ENCODE results near the gene PPA1. TPM values are rescaled to one million over a fixed set of nuclear protein-coding genes. Genes with fewer than 3 reads are reported as not detected.

The PPA1 gene
- total and polyA plus RNA-seq, 8 donors = 18.1 to 217 (median 125) TPM

DNA sequence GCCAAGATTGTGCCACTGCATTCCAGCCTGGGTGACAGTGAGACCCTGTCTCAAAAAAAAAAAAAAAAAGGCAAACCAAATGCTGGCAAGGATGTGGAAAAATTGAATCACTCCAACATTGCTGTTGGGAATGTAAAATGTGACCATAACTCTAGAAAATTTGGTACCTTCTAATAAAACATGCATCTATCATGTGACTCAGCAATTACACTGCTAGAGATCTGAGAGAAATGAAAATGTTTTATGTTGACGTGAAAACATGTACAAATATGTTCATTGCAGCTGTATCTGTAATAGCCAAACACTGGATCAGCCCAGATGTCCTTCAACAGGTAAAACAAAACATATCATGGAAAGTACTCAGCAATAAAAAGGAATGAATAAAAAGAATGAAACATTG, 32.1 kb downstream of the PPA1 start:
- H3K4me1 ChIP-seq = no peaks in the 10 kb centered on the region
- peaks cover 0 to 6% (median 1%) of the 10 kb centered on the region in 4 donors for H3K9me3 ChIP-seq
- no peak for TF ChIP-seq POLR2AphosphoS5 (IDR thresholded peaks at IDR 0.05)
- no peak for TF ChIP-seq EP300 (IDR thresholded peaks at IDR 0.05)
- no peak for TF ChIP-seq POLR2A (IDR thresholded peaks at IDR 0.05)
- TF ChIP-seq, protein P1, sequence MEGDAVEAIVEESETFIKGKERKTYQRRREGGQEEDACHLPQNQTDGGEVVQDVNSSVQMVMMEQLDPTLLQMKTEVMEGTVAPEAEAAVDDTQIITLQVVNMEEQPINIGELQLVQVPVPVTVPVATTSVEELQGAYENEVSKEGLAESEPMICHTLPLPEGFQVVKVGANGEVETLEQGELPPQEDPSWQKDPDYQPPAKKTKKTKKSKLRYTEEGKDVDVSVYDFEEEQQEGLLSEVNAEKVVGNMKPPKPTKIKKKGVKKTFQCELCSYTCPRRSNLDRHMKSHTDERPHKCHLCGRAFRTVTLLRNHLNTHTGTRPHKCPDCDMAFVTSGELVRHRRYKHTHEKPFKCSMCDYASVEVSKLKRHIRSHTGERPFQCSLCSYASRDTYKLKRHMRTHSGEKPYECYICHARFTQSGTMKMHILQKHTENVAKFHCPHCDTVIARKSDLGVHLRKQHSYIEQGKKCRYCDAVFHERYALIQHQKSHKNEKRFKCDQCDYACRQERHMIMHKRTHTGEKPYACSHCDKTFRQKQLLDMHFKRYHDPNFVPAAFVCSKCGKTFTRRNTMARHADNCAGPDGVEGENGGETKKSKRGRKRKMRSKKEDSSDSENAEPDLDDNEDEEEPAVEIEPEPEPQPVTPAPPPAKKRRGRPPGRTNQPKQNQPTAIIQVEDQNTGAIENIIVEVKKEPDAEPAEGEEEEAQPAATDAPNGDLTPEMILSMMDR (IDR thresholded peaks at IDR 0.05) = no peak
- H3K36me3 ChIP-seq = peaks cover 18 to 89% (median 84%) of the 10 kb centered on the region in 4 donors
- no peak for DNase-seq
- intact Hi-C loops (cut with DNase I; ENCODE audit: low total_unique reads) = no loop called here
- 88 to 97% (median 91%) methylated on average over 1 of the region's 1 CpG for WGBS, 5 donors
- no peak overlapping the region for H3K4me3 ChIP-seq
- no peaks in the 10 kb centered on the region for H3K27me3 ChIP-seq
- H3K27ac ChIP-seq = no peak overlapping the region

DNA sequence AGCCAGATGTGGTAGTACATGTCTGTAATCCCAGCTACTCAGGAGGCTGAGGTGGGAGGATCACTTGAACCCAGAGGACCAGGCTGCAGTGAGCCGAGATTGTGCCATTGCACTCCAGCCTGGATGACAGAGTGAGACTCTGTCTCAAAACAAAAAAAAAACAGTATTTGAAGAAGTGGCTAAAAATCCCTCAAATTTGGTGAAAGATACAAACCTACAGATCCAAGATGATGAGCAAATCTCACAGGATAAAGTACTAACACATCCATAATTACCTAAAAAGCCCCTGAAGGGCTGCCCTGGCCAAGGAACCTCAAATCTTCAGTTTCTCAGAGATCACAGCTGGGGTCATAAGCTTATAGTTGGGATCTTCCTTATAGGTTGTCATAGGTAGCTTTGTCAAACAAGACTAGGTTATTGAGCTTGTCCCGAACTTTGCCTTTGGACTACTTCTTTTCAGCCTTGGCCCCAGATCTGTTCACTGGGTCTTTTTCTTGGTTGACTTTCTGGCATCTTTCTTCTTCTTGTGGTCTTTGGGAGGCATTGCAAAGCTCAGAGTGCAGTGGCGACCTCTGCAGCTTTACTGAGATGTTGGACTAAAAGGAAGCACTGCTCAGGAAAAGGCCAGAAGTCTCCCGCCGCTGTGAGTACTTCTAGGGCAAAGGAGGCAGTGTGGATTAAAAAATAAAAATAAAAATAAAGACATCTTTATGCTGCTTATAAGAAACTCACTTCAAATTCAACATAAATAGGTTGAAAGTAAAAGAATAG, 34.3 kb downstream of the PPA1 start:
- no peak for DNase-seq
- WGBS, 5 donors = 94 to 97% (median 97%) methylated on average over 5 of the region's 5 CpGs
- peaks cover 13 to 71% (median 62%) of the 10 kb centered on the region in 4 donors for H3K36me3 ChIP-seq
- no peak overlapping the region for H3K27ac ChIP-seq
- peaks cover 0 to 6% (median 1%) of the 10 kb centered on the region in 4 donors for H3K9me3 ChIP-seq
- TF ChIP-seq EP300 (IDR thresholded peaks at IDR 0.05) (no peak), POLR2AphosphoS5 (IDR thresholded peaks at IDR 0.05) (no peak)
- H3K4me3 ChIP-seq = no peak overlapping the region
- intact Hi-C loops (cut with DNase I; ENCODE audit: low total_unique reads) = no loop called here
- H3K27me3 ChIP-seq = no peaks in the 10 kb centered on the region
- H3K4me1 ChIP-seq = no peaks in the 10 kb centered on the region

DNA sequence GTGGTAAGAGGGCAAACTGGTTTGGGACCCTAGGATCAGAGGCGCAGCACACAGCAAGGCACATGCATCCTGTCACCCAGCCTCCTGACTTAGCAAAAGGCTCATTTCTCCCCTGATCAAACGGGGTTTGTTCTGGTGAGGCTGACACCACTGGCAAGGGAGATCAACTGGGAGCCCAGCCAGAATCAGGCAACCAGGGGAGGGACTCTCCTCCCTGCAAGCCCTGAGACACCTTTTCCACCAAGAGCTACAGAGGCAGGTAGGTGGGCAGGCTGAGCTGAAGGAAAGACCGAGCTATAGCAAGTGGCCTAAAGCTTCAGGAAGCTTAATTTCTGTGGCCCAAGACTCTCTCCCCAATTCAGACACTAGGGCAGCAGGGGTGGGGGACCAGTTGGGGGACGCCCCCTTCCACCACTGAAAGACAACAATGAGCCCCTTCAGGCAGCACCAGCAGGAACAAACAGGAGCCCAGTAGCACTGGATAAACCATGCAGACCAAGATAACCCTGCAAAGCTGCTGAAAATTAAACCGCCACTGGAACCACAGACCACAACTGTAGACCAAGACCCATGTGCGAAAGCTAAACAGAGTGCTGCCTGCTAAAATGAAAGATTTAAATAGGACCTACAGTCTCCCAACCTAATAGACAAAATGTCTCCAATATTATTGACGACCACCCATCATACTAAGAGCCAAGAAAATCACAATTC, 35.8 kb downstream of the PPA1 start:
- H3K9me3 ChIP-seq = peaks cover 0 to 6% (median 1%) of the 10 kb centered on the region in 4 donors
- peaks cover 3 to 11% (median 8%) of the 10 kb centered on the region in 4 donors for H3K4me1 ChIP-seq
- H3K27ac ChIP-seq = no peak overlapping the region
- 70 to 80% (median 76%) methylated on average over 6 to 7 of the region's 7 CpGs for WGBS, 5 donors
- no peak for TF ChIP-seq POLR2AphosphoS5 (IDR thresholded peaks at IDR 0.05)
- TF ChIP-seq POLR2A (IDR thresholded peaks at IDR 0.05) = no peak
- TF ChIP-seq, protein P1 (IDR thresholded peaks at IDR 0.05) = no peak
- no peak for TF ChIP-seq EP300 (IDR thresholded peaks at IDR 0.05)
- DNase-seq = peak in 1 of 2 donors; percentile 6
- no peak overlapping the region for H3K4me3 ChIP-seq
- H3K36me3 ChIP-seq = peaks cover 3 to 57% (median 47%) of the 10 kb centered on the region in 4 donors
- intact Hi-C loops (cut with DNase I; ENCODE audit: low total_unique reads) = no loop called here
- no peaks in the 10 kb centered on the region for H3K27me3 ChIP-seq

DNA sequence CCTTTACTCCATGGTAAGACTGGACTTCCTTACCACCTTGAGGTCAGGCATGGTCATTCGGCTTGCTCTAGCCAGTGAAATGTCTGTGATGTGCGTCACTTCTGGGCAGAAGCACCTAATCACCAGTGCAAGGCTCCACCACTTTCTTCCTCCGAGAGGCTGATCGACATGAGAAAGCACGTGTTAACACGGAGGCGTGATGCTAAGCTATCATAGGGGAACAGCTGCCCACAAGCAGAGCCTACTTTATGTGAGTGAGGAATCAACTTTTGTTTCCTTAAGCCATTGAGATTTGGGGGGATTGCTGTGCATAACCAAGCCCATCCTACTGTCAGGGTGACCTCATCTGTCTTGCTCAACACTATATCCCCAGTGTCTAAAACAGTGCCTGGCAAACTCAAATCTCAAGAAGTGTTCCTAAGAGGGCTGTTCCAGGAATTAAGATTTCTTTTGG, 39.8 kb downstream of the PPA1 start:
- Histone ChIP-seq H3K4me1 (peaks cover 14 to 36% (median 25%) of the 10 kb centered on the region in 4 donors), H3K27ac (peak overlapping the region in 4 of 5 donors; percentile 58 to 78 (median 63))
- TF ChIP-seq, protein P1 (IDR thresholded peaks at IDR 0.05) = no peak
- TF ChIP-seq POLR2A (IDR thresholded peaks at IDR 0.05) (no peak), EP300 (IDR thresholded peaks at IDR 0.05) (no peak), POLR2AphosphoS5 (IDR thresholded peaks at IDR 0.05) (no peak)

More for the DNA sequence above, 39.8 kb downstream of the PPA1 start:
- Histone ChIP-seq H3K36me3 (peaks cover 0 to 17% (median 8%) of the 10 kb centered on the region in 4 donors), H3K9me3 (no peaks in the 10 kb centered on the region), H3K4me3 (no peak overlapping the region), H3K27me3 (no peaks in the 10 kb centered on the region)
- WGBS, 5 donors = 95 to 99% (median 97%) methylated on average over 7 of the region's 7 CpGs
- intact Hi-C loops (cut with DNase I; ENCODE audit: low total_unique reads) = no loop called here
- DNase-seq = no peak

All from stomach (tissue), 9 donors.